ENCODE results near the gene NELFB. TPM values are rescaled to one million over a fixed set of nuclear protein-coding genes. Genes with fewer than 3 reads are reported as not detected.

Gene NELFB
- total RNA-seq, 1 donor from 2014 or later, result 47.3 TPM

- H3K4me3 ChIP-seq (ENCODE audit: low read depth, low read length), result peak overlapping the region; percentile 61
- H3K27me3 ChIP-seq (ENCODE audit: control insufficient read depth, insufficient read depth, low read length), result no peaks in the 10 kb centered on the region
- no peak for TF ChIP-seq CTCF (IDR thresholded peaks at IDR 0.05; ENCODE audit: insufficient read depth, low read length, poor library complexity, severe bottlenecking)
- DNase-seq (ENCODE audit: low read depth), result no peak
- H3K36me3 ChIP-seq (ENCODE audit: control insufficient read depth, insufficient read depth, low read length), result peaks cover 1% of the 10 kb centered on the region
These were observed 23.1 kb downstream of the NELFB start for GRCh38 chr9:137278061-137278701.

GRCh38 chr9:137278721-137279711 is 23.9 kb downstream of the NELFB start:
- TF ChIP-seq CTCF (IDR thresholded peaks at IDR 0.05; ENCODE audit: insufficient read depth, low read length, poor library complexity, severe bottlenecking), result no peak
- Histone ChIP-seq H3K4me3 (ENCODE audit: low read depth, low read length) (peak overlapping the region; percentile 61), H3K27me3 (ENCODE audit: control insufficient read depth, insufficient read depth, low read length) (no peaks in the 10 kb centered on the region)

GRCh38 chr9:137279741-137280473 is 24.8 kb downstream of the NELFB start:
- H3K4me3 ChIP-seq (ENCODE audit: low read depth, low read length), result no peak overlapping the region
- no peaks in the 10 kb centered on the region for H3K27me3 ChIP-seq (ENCODE audit: control insufficient read depth, insufficient read depth, low read length)
- no peak for TF ChIP-seq CTCF (IDR thresholded peaks at IDR 0.05; ENCODE audit: insufficient read depth, low read length, poor library complexity, severe bottlenecking)
- peaks cover 1% of the 10 kb centered on the region for H3K36me3 ChIP-seq (ENCODE audit: control insufficient read depth, insufficient read depth, low read length)
- no peak for DNase-seq (ENCODE audit: low read depth)

More at GRCh38 chr9:137278721-137279711, 23.9 kb downstream of the NELFB start:
- no peak for DNase-seq (ENCODE audit: low read depth)
- peaks cover 1% of the 10 kb centered on the region for H3K36me3 ChIP-seq (ENCODE audit: control insufficient read depth, insufficient read depth, low read length)

GRCh38 chr9:137280474-137281344 is 25.6 kb downstream of the NELFB start:
- Histone ChIP-seq H3K36me3 (ENCODE audit: control insufficient read depth, insufficient read depth, low read length) (peaks cover 1% of the 10 kb centered on the region), H3K4me3 (ENCODE audit: low read depth, low read length) (no peak overlapping the region)
- DNase-seq (ENCODE audit: low read depth), result no peak

More at GRCh38 chr9:137280474-137281344, 25.6 kb downstream of the NELFB start:
- H3K27me3 ChIP-seq (ENCODE audit: control insufficient read depth, insufficient read depth, low read length), result no peaks in the 10 kb centered on the region
- TF ChIP-seq CTCF (IDR thresholded peaks at IDR 0.05; ENCODE audit: insufficient read depth, low read length, poor library complexity, severe bottlenecking), result no peak
